GM19468 (cell line): ENCODE data around the gene CC2D2A.

Source experiments
- ATAC-seq: cut with Tn5 transposase; IDR thresholded peaks from one replicate; pipeline ENCODE4 v1.9.1; 2021; ENCODE audit warnings: mild to moderate bottlenecking, moderate library complexity, moderate number of reproducible peaks; ENCODE audit not compliant: unreplicated experiment; ENCODE audit errors: extremely low read depth

The CC2D2A gene

GRCh38 chr4:15551740-15552446, 82.2 kb downstream of the CC2D2A start:
- ATAC-seq, result no peak

DNA sequence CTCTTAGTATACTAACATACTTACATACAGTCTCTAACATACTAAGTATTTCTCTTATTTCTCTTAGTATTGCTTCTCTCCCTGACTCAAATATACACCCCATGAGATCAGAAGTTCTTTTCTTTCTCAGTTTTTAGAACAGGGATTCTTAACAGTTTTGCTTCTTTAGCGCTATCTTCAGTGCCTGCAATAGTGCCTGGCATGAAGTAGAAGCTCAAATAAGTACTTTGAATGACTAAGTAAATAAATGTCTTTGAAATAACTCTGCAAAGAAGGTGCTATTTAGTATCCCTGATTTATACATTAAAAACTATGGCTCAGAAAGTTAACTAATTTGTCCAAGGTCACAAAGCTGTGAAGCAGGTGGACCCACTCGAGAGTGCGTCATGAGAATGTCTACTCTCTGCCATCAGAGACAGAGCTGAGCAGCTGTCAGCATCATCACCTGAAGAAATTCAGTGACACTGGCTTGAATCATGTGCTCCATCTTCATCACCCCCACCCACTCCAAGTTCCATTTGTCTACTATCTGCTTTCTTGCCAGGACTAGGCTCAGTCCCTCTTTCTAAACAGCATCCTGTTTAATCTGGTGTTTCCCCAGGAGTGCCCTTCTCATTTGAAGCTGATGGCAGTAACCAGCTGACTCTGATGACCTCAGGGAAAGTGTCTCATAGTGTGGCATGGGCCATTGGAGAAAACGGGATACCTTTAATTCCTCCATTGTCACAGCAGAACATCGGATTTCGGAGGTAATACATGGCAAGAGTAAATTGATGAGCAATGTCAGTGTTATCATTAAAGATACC, 83.1 kb downstream of the CC2D2A start:
- no peak for ATAC-seq

- ATAC-seq, result no peak
Observed at GRCh38 chr4:15556511-15557092, 86.9 kb downstream of the CC2D2A start.

GRCh38 chr4:15557786-15558550, 88.3 kb downstream of the CC2D2A start:
- no peak for ATAC-seq

DNA sequence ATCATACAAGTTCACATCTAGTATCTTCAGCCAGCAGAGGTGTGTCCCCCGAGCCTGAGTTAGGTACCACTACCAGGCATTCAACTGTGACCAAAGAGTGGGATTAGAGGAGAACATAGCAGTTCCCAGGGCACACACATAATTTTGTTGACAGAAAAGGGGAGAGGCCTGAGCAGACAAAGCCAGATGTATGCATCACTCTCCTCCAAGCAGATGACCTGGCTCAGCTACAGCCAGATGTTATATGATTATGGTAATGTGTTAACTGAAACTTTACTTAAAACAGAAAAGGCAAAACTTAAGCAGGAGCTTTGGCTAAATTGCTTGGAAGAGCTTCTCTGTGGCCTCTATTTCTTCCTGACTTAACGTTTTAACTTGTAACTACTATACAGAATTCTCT, 88.9 kb downstream of the CC2D2A start:
- no peak for ATAC-seq

DNA sequence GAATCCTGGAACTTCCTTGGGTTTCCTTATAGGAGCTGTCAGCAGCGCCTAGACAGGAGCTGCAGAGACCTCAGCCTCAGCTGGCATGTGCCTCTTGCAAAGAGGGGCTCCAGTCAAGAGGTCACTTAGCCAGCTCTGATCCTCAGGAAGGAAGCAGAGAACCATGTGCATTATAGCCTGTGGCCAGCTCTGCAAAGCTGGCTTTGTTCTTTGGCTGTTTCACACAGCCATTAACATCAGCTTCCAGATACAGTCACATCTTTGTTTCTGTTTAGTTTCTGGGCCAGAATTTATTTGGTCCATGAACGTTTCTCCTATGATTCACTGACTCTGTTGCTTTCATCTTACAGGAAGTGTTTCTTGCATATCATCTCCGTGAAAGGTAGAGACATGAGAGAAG, 92.4 kb downstream of the CC2D2A start:
- no peak for ATAC-seq

DNA sequence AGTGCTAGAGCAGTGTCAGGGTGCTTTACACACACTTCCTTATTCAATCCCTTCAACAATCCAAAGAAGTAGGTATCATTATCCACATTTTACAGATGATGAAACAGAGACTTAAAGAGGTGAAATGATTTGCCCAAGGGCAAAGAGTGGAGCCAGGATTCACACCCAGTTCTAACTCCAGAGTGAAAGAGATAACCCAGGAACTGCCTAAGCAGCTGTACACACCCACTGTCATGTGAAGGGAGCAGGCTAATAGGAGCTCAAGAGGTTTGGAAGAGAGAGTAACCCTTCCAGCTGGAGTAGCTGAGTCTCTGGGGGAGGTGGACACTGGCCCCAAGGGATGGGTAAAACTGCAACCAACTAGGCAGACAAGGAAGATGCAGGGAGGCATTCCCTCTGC, 92.9 kb downstream of the CC2D2A start:
- no peak for ATAC-seq

DNA sequence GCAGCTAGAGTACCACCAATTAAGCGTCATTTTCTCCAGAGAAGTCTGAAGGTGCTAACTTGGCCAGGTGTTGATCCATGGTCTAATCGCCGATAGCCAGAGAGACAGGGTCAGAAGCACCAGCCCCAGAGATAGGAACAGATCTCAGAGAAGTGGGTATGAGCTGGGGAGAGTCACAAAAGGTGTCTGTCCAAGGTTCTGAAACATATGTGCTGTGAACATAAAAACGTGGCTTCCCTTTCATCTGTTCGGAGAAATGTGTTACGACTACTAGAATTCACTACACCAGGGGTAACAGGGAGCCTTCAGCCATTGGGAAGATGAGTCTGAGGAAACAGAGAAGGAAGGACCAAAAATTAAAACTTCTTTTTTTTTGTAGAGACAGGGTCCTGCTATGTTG, 94.2 kb downstream of the CC2D2A start:
- no peak for ATAC-seq

DNA sequence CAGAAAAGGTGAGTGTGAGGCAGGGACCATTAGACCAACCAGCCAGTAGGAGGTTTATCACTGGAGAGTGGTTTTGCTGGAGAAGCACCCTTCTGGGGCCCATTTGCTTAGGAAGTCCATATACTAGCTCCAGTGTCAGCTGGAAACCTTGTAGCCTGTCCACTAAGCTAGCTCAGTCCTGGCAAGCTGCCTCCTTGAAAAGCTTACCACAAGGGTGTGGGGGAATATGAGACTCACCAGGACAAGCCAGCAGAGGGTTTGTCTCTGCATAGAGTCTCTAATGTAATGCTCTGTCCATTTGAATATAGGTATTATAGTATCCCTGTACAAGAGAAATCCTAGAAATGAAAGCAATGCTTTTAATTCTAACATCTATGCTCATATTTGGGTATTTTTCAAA, 99.1 kb downstream of the CC2D2A start:
- no peak for ATAC-seq

DNA sequence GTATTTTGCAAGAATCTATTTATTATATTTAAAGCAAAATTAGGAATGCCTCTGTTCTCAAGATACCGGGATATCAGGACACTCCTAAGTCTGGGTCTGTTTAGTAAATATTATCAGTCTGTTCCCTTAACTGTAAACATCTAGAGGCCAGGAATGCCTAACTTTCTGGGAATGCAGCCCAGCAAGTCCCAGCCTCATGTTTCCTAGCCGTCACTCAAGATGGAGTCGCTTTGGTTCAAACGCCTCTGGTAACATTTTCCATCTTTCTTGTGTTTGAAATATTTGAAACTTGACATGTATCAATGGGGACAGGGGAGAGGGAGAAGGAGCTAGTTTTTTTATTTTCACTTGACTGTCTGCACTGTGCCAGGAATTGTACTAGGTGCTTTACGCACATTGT, 100.1 kb downstream of the CC2D2A start:
- no peak for ATAC-seq

GRCh38 chr4:15575966-15576365, 106.3 kb downstream of the CC2D2A start:
- ATAC-seq, result no peak

DNA sequence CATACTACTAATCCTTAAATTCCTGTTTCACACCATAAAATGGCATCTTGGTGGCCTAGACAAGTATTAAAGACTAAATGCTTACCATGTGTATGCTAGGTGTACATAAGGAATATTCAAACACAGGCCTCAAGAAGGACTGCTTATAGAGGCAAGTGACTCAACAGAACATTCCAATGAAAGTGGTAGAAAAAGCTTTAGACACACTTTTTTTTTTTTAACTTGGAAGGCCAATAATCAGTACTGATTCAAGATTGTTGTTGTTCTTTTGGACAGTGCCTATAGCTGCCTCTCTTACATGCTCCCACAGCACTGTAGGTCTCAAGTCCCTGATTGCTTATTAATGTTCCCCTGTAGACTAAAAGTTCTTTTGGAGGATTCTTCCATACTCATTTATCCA, 107.8 kb downstream of the CC2D2A start:
- ATAC-seq, result no peak

GRCh38 chr4:15584785-15585184, 115.1 kb downstream of the CC2D2A start:
- no peak for ATAC-seq

- ATAC-seq, result no peak
Observed at GRCh38 chr4:15585331-15585730, 115.6 kb downstream of the CC2D2A start.

DNA sequence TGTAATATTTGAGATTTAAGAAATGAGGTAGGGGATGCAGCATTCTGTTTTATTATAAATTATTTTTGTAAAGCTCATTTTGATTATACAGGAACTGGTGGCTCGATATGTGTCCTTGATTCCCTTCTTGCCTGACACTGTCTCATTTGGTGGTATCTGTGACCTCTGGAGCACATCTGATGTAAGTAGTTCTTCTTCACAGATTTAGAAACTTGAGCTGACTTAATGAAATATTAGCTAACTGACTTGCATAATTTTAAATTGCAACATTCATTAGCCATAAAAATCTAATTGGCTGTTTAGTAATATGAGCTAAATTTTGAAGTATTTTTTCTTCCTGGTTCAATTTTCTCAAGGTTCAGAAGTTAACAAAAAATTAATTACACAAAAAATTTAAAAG, 116.4 kb downstream of the CC2D2A start:
- ATAC-seq, result no peak

DNA sequence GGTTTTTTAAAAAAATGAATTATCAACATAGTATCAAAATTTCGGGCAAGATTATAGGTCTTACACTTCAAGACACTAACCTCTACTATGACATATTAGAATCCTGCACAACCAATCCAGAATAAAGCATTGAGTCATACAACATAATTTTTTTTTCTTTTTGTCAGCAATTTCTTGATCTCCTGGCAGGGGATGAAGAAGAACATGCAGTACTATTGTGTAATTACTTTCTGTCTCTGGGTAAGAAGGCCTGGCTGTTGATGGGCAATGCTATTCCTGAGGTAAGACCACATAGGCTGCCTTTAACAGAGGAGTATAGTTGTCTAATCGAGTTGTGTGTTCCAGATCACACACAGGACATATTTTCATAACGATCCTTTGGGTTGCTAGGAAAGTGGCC, 118.0 kb downstream of the CC2D2A start:
- ATAC-seq, result no peak

DNA sequence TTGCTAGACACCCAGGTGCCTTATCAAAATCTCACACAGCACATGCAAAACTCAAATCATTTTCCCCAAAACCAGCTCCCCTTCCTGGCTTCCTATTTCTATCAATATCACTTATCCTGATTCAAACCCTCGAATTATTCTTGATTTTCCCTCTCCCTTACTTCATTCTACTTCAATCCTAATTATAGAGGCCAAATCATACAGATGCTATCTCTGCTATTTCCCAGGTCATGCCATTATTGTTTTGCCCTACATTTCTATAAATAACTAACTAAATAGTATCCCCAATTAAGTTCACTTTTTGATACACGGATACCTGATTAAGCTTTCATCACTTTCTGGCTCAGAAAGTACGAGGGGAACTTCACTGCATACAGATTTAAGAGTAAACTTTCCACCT, 123.1 kb downstream of the CC2D2A start:
- ATAC-seq, result no peak

DNA sequence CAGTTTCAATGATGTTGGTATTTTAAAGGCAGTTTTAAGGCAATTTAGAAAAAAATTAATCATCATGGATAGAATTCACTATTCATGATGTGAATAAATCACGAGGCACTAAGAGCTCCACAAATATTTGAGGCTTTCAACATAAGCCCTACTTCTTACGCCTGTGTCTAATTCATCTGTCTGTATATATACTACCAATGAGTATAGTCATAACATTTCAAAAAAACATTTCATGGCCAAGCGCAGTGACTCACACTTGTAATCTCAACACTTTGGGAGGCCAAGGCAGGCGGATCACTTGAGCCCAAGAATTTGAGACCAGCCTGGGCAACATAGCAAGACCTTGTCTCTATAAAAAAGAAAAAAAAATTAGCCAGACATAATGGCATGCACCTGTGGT, 129.0 kb downstream of the CC2D2A start:
- no peak for ATAC-seq

DNA sequence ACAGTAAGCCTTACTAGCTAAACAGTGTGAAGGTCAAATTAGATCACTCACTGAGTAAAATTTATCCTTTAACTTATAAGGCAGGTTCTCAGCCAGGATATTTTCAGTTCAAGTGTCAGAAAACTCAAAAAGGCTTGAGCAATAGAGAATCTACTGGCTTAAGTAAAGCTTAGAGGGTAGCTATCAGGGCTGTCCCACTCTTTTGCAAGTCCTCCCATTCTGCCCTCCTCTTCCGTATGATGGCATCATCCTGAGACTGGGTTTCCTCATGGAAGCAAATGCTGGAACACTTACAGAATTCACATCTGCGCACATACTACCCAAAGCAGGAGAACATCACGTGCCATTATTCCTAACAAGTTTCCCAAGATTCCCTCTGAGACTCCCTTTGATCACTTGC, 130.5 kb downstream of the CC2D2A start:
- no peak for ATAC-seq

GRCh38 chr4:15601862-15602261, 132.2 kb downstream of the CC2D2A start:
- no peak for ATAC-seq

DNA sequence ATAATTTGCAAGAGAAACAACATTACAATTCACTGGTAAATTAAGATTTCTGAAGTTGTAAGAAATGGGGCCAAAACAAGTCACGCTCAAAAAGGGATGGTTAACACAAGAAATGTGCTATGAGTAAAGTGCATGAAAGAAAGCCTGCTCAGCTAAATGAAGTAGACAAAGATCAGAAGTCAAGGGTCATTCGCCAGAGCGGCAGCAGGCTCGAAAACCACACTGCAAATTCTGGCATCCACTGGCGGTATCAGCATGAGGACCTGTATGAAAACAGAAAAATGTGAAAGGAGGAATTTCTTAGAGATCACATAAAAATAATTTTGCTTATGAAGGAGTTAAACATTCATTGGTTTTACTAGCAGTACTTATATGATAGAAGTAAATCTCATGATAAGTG, 135.9 kb downstream of the CC2D2A start:
- no peak for ATAC-seq
